Liver (tissue), 9 donors: ENCODE data around the gene ABCA3. TPM values are rescaled to one million over a fixed set of nuclear protein-coding genes. Genes with fewer than 3 reads are reported as not detected.

ENCODE experiments used
- DNase-seq: peaks from one replicate; pipeline ENCODE4 v3.0.0-alpha.2; 2017; ENCODE audit warnings: low spot score
- H3K27ac ChIP-seq, 2 donors: one replicate each; pipeline ENCODE4 v1.7.0; 2013; ENCODE audit warnings: inconsistent platforms in 2 of 2, low read length in 2 of 2, control low read depth in 1 of 2, low read depth in 1 of 2, mild to moderate bottlenecking in 1 of 2
- H3K27me3 ChIP-seq, 4 donors: one replicate each; pipeline versions ENCODE4 v1.6.1 to v1.7.0; 2013; ENCODE audit warnings: low read length in 3 of 4, inconsistent platforms in 1 of 4, mild to moderate bottlenecking in 1 of 4, moderate library complexity in 1 of 4; ENCODE audit not compliant: control insufficient read depth in 4 of 4, insufficient read depth in 4 of 4
- H3K36me3 ChIP-seq, 4 donors: one replicate each; pipeline versions ENCODE4 v1.6.1 to v1.7.0; 2013; ENCODE audit warnings: low read length in 3 of 4, mild to moderate bottlenecking in 3 of 4, low read depth in 1 of 4, moderate library complexity in 1 of 4; ENCODE audit not compliant: control insufficient read depth in 4 of 4, insufficient read depth in 3 of 4
- H3K4me1 ChIP-seq, 4 donors: one replicate each; pipeline versions ENCODE4 v1.6.1 to v1.7.0; 2013; ENCODE audit warnings: low read length in 3 of 4, mild to moderate bottlenecking in 3 of 4, moderate library complexity in 1 of 4; ENCODE audit not compliant: control insufficient read depth in 4 of 4, insufficient read depth in 4 of 4
- H3K4me3 ChIP-seq, 3 donors: one replicate each; pipeline versions ENCODE4 v1.6.1 to v1.7.0; 2013; ENCODE audit warnings: low read length in 3 of 3, control low read depth in 1 of 3, low read depth in 1 of 3, mild to moderate bottlenecking in 1 of 3
- H3K9ac ChIP-seq, 2 donors: one replicate each; pipeline ENCODE4 v1.7.0; 2013; ENCODE audit warnings: low read length in 2 of 2, mild to moderate bottlenecking in 2 of 2, moderate library complexity in 2 of 2, control low read depth in 1 of 2, low read depth in 1 of 2
- H3K9me3 ChIP-seq, 4 donors: one replicate each; pipeline versions ENCODE4 v1.6.1 to v1.7.0; 2013; ENCODE audit warnings: low read length in 3 of 4; ENCODE audit not compliant: control insufficient read depth in 4 of 4
- EGR1 ChIP-seq, 2 donors: IDR thresholded peaks; 2 replicates each; pipeline ENCODE4 v1.6.1; 2016 to 2018; ENCODE audit warnings: antibody characterized with exemption in 2 of 2, low read depth in 2 of 2
- FOXA1 ChIP-seq: IDR thresholded peaks from 2 replicates; pipeline ENCODE4 v1.6.1; 2016; ENCODE audit warnings: antibody characterized with exemption
- GABPA ChIP-seq, 2 donors: IDR thresholded peaks in 1 of 2; conservative IDR thresholded peaks in 1 of 2; 2 replicates each; pipeline ENCODE4 v1.6.1; 2016; ENCODE audit warnings: antibody characterized with exemption in 2 of 2, mild to moderate bottlenecking in 1 of 2, moderate library complexity in 1 of 2
- HNF4A ChIP-seq, 2 donors: conservative IDR thresholded peaks; 2 replicates each; pipeline ENCODE4 v1.6.1; 2016; ENCODE audit warnings: antibody characterized with exemption in 2 of 2, mild to moderate bottlenecking in 2 of 2
- HNF4G ChIP-seq: IDR thresholded peaks from 2 replicates; pipeline ENCODE4 v1.6.1; 2016; ENCODE audit warnings: antibody characterized with exemption
- JUND ChIP-seq, 2 donors: IDR thresholded peaks; 2 replicates each; pipeline ENCODE4 v1.6.1; 2016; ENCODE audit warnings: antibody characterized with exemption in 2 of 2
- RXRA ChIP-seq, 2 donors: IDR thresholded peaks; 2 replicates each; pipeline ENCODE4 v1.6.1; 2017 to 2018; ENCODE audit warnings: antibody characterized with exemption in 2 of 2, mild to moderate bottlenecking in 1 of 2
- TAF1 ChIP-seq: conservative IDR thresholded peaks from 2 replicates; pipeline ENCODE4 v1.6.1; 2016; ENCODE audit warnings: antibody characterized with exemption, mild to moderate bottlenecking
- WGBS: extraction: QIAGEN DNeasy Blood & Tissue Kit; methylation state at CpG from one replicate; pipeline ENCODE4 v1.1.7; 2013; 5-methylcytosine and 5-hydroxymethylcytosine counted together
- polyA plus RNA-seq, 2 donors: library from polyadenylated mRNA; stranded (reverse) in 1 of 2; unstranded in 1 of 2; fragments of 200-250 nt in 1 of 2; fragments of >200 nt in 1 of 2; fragmentation: Nextera tagmentation in 1 of 2; extraction: Ambion mirVana in 1 of 2; gene quantifications; one replicate each; pipeline versions ENCODE4 v1.2.1 to v1.2.3, GENCODE V29; 2013 to 2015
- total RNA-seq, 2 donors: library from RNA; depleted of rRNA; stranded (reverse); fragments of >200 nt; gene quantifications; one replicate each; pipeline ENCODE4 v1.2.3, GENCODE V29; 2014
- TF ChIP-seq, protein P1 (sequence below): IDR thresholded peaks from 2 replicates; pipeline ENCODE4 v1.6.1; 2016; ENCODE audit warnings: antibody characterized with exemption
- TF ChIP-seq, protein P2 (sequence below): IDR thresholded peaks from 2 replicates; pipeline ENCODE4 v1.6.1; 2016; ENCODE audit warnings: antibody characterized with exemption
- TF ChIP-seq, protein P3 (sequence below): IDR thresholded peaks from 2 replicates; pipeline ENCODE4 v1.6.1; 2016; ENCODE audit warnings: antibody characterized with exemption
- TF ChIP-seq, protein P4 (sequence below): IDR thresholded peaks from 2 replicates; pipeline ENCODE4 v1.6.1; 2016; ENCODE audit warnings: antibody characterized with exemption, mild to moderate bottlenecking
- donor health status: healthy.
- donor health status: healthy.
- donor health status: healthy.
- donor health status: healthy.
- donor health status: healthy.

The ABCA3 gene
- total and polyA plus RNA-seq, 4 donors = 0.47 to 1.1 (median 0.77) TPM

DNA sequence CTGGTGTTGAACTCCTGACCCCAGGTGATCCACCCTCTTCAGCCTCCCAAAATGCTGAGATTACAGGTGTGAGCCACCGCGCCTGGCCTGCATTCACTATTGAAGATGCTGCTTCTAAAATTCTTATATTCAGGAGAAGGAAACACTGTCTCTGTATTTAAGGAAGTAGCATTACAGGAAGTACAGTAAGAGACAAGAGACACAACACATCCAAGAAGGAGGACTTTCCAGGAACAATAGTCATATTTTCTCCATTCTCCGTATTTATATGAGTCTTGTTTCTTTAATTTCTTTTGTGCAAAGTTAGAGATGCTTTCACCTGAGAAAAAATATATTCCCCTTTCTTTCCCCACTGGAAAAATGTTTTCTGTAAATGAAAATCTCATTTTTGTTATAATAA is 18.3 kb upstream of the ABCA3 start:
- WGBS = 94% methylated on average over 3 of the region's 3 CpGs
- peaks cover 0 to 1% (median 0%) of the 10 kb centered on the region in 4 donors for H3K9me3 ChIP-seq
- H3K9ac ChIP-seq = no peak overlapping the region
- no peaks in the 10 kb centered on the region for H3K36me3 ChIP-seq
- H3K4me3 ChIP-seq = no peak overlapping the region
- TF ChIP-seq, protein P1, sequence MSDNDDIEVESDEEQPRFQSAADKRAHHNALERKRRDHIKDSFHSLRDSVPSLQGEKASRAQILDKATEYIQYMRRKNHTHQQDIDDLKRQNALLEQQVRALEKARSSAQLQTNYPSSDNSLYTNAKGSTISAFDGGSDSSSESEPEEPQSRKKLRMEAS = no peak
- no peak for TF ChIP-seq EGR1 (IDR thresholded peaks at IDR 0.05; ENCODE audit: low read depth in 2 of 2)
- no peak for TF ChIP-seq TAF1
- no peak for TF ChIP-seq FOXA1
- DNase-seq = no peak
- H3K27ac ChIP-seq = no peak overlapping the region
- no peaks in the 10 kb centered on the region for H3K27me3 ChIP-seq
- H3K4me1 ChIP-seq = no peaks in the 10 kb centered on the region

DNA sequence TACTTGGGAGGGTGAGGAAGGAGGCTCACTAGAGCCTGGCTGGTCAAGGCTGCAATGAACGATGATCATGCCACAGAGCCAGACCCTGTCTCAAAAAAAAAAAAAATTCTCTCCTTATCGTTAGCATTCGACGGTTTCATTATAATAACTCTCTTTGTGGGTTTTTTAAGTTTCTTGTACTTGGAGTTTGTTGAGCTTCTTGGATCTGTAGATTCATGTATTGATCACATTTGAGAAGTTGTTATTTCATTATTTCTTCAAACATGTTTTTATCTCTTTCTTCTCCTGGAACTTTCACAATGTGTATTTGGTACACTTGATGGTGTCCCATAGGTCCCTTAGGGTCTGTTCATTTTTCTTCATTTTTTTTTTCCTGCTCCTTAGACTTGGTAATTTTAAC is 16.8 kb upstream of the ABCA3 start:
- 94% methylated on average over 4 of the region's 4 CpGs for WGBS

DNA sequence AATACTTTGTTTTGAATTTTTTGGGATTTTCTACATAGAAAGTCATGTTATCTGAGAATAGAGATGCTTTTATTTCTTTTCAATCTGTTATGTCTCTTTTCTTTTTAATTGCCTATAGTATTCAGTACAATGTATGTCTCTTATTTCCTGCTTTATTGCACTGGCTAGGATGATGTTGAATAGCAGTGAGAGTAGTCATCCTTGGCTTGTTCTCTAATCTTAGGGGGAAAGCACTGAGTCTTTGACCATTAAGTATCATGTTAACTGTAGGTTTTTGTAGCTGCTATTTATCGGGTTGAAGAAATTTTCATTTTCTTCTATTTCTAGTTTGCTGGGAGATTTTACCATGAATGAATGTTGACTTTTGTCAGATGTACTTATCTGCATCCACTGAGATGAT is 10.0 kb upstream of the ABCA3 start:
- Histone ChIP-seq H3K4me1 (no peaks in the 10 kb centered on the region), H3K27ac (no peak overlapping the region), H3K36me3 (no peaks in the 10 kb centered on the region), H3K9me3 (no peaks in the 10 kb centered on the region), H3K27me3 (no peaks in the 10 kb centered on the region), H3K9ac (no peak overlapping the region), H3K4me3 (no peak overlapping the region)
- no peak for DNase-seq
- 92% methylated on average over 1 of the region's 1 CpG for WGBS
- no peak for TF ChIP-seq GABPA (IDR thresholded peaks at IDR 0.05 in 1 of 2, conservative IDR thresholded peaks at IDR 0.05 in 1 of 2)
- TF ChIP-seq, protein P2, sequence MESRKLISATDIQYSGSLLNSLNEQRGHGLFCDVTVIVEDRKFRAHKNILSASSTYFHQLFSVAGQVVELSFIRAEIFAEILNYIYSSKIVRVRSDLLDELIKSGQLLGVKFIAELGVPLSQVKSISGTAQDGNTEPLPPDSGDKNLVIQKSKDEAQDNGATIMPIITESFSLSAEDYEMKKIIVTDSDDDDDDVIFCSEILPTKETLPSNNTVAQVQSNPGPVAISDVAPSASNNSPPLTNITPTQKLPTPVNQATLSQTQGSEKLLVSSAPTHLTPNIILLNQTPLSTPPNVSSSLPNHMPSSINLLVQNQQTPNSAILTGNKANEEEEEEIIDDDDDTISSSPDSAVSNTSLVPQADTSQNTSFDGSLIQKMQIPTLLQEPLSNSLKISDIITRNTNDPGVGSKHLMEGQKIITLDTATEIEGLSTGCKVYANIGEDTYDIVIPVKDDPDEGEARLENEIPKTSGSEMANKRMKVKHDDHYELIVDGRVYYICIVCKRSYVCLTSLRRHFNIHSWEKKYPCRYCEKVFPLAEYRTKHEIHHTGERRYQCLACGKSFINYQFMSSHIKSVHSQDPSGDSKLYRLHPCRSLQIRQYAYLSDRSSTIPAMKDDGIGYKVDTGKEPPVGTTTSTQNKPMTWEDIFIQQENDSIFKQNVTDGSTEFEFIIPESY = no peak
- TF ChIP-seq, protein P3, sequence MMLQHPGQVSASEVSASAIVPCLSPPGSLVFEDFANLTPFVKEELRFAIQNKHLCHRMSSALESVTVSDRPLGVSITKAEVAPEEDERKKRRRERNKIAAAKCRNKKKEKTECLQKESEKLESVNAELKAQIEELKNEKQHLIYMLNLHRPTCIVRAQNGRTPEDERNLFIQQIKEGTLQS = no peak
- TF ChIP-seq HNF4A (conservative IDR thresholded peaks at IDR 0.05) = no peak
- TF ChIP-seq JUND (IDR thresholded peaks at IDR 0.05) = no peak
- TF ChIP-seq, protein P1 = no peak
- TF ChIP-seq RXRA (IDR thresholded peaks at IDR 0.05) = no peak
- no peak for TF ChIP-seq FOXA1

More for the DNA sequence above, 16.8 kb upstream of the ABCA3 start:
- Histone ChIP-seq H3K36me3 (no peaks in the 10 kb centered on the region), H3K9ac (no peak overlapping the region), H3K9me3 (peaks cover 0 to 1% (median 0%) of the 10 kb centered on the region in 4 donors), H3K4me1 (no peaks in the 10 kb centered on the region), H3K4me3 (no peak overlapping the region), H3K27ac (no peak overlapping the region), H3K27me3 (no peaks in the 10 kb centered on the region)
- no peak for DNase-seq
- TF ChIP-seq, protein P1 = no peak
- TF ChIP-seq GABPA (IDR thresholded peaks at IDR 0.05 in 1 of 2, conservative IDR thresholded peaks at IDR 0.05 in 1 of 2) (no peak), HNF4G (no peak)
- TF ChIP-seq, protein P4, sequence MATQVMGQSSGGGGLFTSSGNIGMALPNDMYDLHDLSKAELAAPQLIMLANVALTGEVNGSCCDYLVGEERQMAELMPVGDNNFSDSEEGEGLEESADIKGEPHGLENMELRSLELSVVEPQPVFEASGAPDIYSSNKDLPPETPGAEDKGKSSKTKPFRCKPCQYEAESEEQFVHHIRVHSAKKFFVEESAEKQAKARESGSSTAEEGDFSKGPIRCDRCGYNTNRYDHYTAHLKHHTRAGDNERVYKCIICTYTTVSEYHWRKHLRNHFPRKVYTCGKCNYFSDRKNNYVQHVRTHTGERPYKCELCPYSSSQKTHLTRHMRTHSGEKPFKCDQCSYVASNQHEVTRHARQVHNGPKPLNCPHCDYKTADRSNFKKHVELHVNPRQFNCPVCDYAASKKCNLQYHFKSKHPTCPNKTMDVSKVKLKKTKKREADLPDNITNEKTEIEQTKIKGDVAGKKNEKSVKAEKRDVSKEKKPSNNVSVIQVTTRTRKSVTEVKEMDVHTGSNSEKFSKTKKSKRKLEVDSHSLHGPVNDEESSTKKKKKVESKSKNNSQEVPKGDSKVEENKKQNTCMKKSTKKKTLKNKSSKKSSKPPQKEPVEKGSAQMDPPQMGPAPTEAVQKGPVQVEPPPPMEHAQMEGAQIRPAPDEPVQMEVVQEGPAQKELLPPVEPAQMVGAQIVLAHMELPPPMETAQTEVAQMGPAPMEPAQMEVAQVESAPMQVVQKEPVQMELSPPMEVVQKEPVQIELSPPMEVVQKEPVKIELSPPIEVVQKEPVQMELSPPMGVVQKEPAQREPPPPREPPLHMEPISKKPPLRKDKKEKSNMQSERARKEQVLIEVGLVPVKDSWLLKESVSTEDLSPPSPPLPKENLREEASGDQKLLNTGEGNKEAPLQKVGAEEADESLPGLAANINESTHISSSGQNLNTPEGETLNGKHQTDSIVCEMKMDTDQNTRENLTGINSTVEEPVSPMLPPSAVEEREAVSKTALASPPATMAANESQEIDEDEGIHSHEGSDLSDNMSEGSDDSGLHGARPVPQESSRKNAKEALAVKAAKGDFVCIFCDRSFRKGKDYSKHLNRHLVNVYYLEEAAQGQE = no peak
